ENCODE data around the gene DRGX. TPM values are rescaled to one million over a fixed set of nuclear protein-coding genes. Genes with fewer than 3 reads are reported as not detected.

The DRGX gene
- polyA plus RNA-seq, 1 donor from 2014 or later, result not detected

DNA sequence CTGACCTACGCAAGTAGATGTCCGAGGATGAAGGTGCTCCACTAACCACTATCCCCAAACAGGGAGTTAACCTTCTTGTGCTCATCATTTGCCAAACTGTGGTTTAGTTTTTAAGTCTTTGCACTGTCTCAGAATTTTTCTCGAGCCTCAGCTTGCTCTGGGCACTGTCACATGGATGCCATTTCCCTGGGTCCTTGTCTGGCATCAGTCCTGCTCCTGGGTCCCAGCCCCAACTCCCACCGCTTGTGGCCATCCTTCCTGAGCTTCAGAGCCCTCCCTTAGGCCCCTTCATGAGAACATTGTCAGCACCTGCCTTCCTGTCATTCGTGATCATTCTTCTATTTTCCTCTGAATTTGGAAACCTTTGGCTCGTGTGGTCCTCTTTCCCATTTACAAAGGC, 63.1 kb downstream of the DRGX start:
- Histone ChIP-seq H3K36me3 (ENCODE audit: insufficient read depth, low read length) (no peaks in the 10 kb centered on the region), H3F3A (ENCODE audit: insufficient read depth, low read length, poor library complexity, severe bottlenecking) (no peaks in the 10 kb centered on the region), H3K9ac (ENCODE audit: low read length) (no peak overlapping the region), H3K9me2 (ENCODE audit: insufficient read depth, low read length) (no peaks in the 10 kb centered on the region), H3K27ac (ENCODE audit: low read length) (no peak overlapping the region), H3K4me2 (ENCODE audit: low read length) (no peak overlapping the region), H3K4me3 (ENCODE audit: low read length) (no peak overlapping the region), H2AFZ (ENCODE audit: low read depth, low read length) (no peak overlapping the region), H4K20me1 (ENCODE audit: insufficient read depth) (no peaks in the 10 kb centered on the region), H3K27me3 (ENCODE audit: insufficient read depth, low read depth, low read length) (no peaks in the 10 kb centered on the region), H3K79me2 (replicated peaks; ENCODE audit: insufficient read depth, low read length) (no peaks in the 10 kb centered on the region), H3K9me3 (ENCODE audit: low read length) (no peaks in the 10 kb centered on the region)
- TF ChIP-seq EZH2 (IDR thresholded peaks at IDR 0.05; ENCODE audit: borderline replicate concordance, insufficient read depth, low read length, poor library complexity, severe bottlenecking) (no peak), SMC3 (conservative IDR thresholded peaks at IDR 0.05; ENCODE audit: poor library complexity) (no peak), RAD21 (conservative IDR thresholded peaks at IDR 0.05) (no peak), TAF1 (IDR thresholded peaks at IDR 0.05; ENCODE audit: low read depth) (no peak), POLR2AphosphoS5 (IDR thresholded peaks at IDR 0.05) (no peak), MXI1 (conservative IDR thresholded peaks at IDR 0.05; ENCODE audit: poor library complexity, severe bottlenecking) (no peak), EP300 (conservative IDR thresholded peaks at IDR 0.05; ENCODE audit: poor library complexity, severe bottlenecking) (no peak)
- TF ChIP-seq, protein P1, sequence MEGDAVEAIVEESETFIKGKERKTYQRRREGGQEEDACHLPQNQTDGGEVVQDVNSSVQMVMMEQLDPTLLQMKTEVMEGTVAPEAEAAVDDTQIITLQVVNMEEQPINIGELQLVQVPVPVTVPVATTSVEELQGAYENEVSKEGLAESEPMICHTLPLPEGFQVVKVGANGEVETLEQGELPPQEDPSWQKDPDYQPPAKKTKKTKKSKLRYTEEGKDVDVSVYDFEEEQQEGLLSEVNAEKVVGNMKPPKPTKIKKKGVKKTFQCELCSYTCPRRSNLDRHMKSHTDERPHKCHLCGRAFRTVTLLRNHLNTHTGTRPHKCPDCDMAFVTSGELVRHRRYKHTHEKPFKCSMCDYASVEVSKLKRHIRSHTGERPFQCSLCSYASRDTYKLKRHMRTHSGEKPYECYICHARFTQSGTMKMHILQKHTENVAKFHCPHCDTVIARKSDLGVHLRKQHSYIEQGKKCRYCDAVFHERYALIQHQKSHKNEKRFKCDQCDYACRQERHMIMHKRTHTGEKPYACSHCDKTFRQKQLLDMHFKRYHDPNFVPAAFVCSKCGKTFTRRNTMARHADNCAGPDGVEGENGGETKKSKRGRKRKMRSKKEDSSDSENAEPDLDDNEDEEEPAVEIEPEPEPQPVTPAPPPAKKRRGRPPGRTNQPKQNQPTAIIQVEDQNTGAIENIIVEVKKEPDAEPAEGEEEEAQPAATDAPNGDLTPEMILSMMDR (IDR thresholded peaks at IDR 0.05; ENCODE audit: poor library complexity, severe bottlenecking), result no peak
- TF ChIP-seq, protein P2, sequence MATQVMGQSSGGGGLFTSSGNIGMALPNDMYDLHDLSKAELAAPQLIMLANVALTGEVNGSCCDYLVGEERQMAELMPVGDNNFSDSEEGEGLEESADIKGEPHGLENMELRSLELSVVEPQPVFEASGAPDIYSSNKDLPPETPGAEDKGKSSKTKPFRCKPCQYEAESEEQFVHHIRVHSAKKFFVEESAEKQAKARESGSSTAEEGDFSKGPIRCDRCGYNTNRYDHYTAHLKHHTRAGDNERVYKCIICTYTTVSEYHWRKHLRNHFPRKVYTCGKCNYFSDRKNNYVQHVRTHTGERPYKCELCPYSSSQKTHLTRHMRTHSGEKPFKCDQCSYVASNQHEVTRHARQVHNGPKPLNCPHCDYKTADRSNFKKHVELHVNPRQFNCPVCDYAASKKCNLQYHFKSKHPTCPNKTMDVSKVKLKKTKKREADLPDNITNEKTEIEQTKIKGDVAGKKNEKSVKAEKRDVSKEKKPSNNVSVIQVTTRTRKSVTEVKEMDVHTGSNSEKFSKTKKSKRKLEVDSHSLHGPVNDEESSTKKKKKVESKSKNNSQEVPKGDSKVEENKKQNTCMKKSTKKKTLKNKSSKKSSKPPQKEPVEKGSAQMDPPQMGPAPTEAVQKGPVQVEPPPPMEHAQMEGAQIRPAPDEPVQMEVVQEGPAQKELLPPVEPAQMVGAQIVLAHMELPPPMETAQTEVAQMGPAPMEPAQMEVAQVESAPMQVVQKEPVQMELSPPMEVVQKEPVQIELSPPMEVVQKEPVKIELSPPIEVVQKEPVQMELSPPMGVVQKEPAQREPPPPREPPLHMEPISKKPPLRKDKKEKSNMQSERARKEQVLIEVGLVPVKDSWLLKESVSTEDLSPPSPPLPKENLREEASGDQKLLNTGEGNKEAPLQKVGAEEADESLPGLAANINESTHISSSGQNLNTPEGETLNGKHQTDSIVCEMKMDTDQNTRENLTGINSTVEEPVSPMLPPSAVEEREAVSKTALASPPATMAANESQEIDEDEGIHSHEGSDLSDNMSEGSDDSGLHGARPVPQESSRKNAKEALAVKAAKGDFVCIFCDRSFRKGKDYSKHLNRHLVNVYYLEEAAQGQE (IDR thresholded peaks at IDR 0.05; ENCODE audit: borderline replicate concordance), result no peak

DNA sequence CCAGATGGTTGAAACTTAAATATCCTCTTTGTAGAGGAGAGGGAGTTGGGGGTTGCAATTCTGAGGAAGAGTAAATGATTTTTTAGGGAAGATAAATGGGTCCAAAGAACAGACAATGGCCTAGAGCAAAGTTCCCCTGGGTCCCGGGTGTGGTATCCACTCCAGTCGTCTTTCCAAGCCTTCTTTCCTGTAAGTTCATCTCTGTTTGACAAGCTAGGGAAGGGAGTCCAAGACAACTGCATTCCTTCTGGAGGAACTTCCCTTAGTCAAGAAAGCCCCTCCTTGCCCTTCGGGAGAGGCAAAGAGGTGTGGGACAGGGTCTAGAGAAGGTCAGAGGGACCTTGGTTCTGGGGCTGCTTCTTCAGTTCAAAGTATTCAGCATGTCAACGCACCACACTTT, 63.6 kb downstream of the DRGX start:
- H3K79me2 ChIP-seq (replicated peaks; ENCODE audit: insufficient read depth, low read length), result no peaks in the 10 kb centered on the region
- H3K4me3 ChIP-seq (ENCODE audit: low read length), result no peak overlapping the region
- no peaks in the 10 kb centered on the region for H3K9me2 ChIP-seq (ENCODE audit: insufficient read depth, low read length)
- H4K20me1 ChIP-seq (ENCODE audit: insufficient read depth), result no peaks in the 10 kb centered on the region
- H3K27me3 ChIP-seq (ENCODE audit: insufficient read depth, low read depth, low read length), result no peaks in the 10 kb centered on the region
- H3K4me2 ChIP-seq (ENCODE audit: low read length), result no peak overlapping the region
- no peak overlapping the region for H3K27ac ChIP-seq (ENCODE audit: low read length)
- no peaks in the 10 kb centered on the region for H3F3A ChIP-seq (ENCODE audit: insufficient read depth, low read length, poor library complexity, severe bottlenecking)
- H3K9ac ChIP-seq (ENCODE audit: low read length), result no peak overlapping the region
- no peak for TF ChIP-seq MXI1 (conservative IDR thresholded peaks at IDR 0.05; ENCODE audit: poor library complexity, severe bottlenecking)
- TF ChIP-seq SMC3 (conservative IDR thresholded peaks at IDR 0.05; ENCODE audit: poor library complexity), result no peak
- TF ChIP-seq TAF1 (IDR thresholded peaks at IDR 0.05; ENCODE audit: low read depth), result no peak
- TF ChIP-seq RAD21 (conservative IDR thresholded peaks at IDR 0.05), result no peak
- TF ChIP-seq POLR2AphosphoS5 (IDR thresholded peaks at IDR 0.05), result no peak
- TF ChIP-seq, protein P2 (IDR thresholded peaks at IDR 0.05; ENCODE audit: borderline replicate concordance), result no peak
- TF ChIP-seq, protein P1 (IDR thresholded peaks at IDR 0.05; ENCODE audit: poor library complexity, severe bottlenecking), result no peak
- TF ChIP-seq EP300 (conservative IDR thresholded peaks at IDR 0.05; ENCODE audit: poor library complexity, severe bottlenecking), result no peak
- no peak for TF ChIP-seq EZH2 (IDR thresholded peaks at IDR 0.05; ENCODE audit: borderline replicate concordance, insufficient read depth, low read length, poor library complexity, severe bottlenecking)
- no peak overlapping the region for H2AFZ ChIP-seq (ENCODE audit: low read depth, low read length)
- no peaks in the 10 kb centered on the region for H3K36me3 ChIP-seq (ENCODE audit: insufficient read depth, low read length)
- no peaks in the 10 kb centered on the region for H3K9me3 ChIP-seq (ENCODE audit: low read length)
